Smooth muscle cell (in vitro differentiated cells): ENCODE data around the gene SWI5. TPM values are rescaled to one million over a fixed set of nuclear protein-coding genes. Genes with fewer than 3 reads are reported as not detected.
"Not testable (repeated sequence)": the region's sequence is repeated elsewhere in the genome, so short reads cannot be mapped to it uniquely, and the experiment has no call there.

Experiments used
- DNase-seq: peaks from one replicate; lab custom pipeline; 2025; ENCODE audit not compliant: unreplicated experiment; lab: John Stamatoyannopoulos, UW
- H2AFZ ChIP-seq: fragments of 200-600 bp; sonication (generic); 2 replicates; pipeline ENCODE4 v1.6.0; 2016; ENCODE audit warnings: antibody characterized with exemption, low read depth, mild to moderate bottlenecking
- H3F3A ChIP-seq: fragments of 200-600 bp; sonication (generic); 2 replicates; pipeline ENCODE4 v1.6.0; 2017; ENCODE audit warnings: antibody characterized with exemption, low read depth
- H3K27ac ChIP-seq: fragments of 200-600 bp; sonication (generic); 2 replicates; pipeline ENCODE4 v1.5.1; 2016; ENCODE audit warnings: low read depth, mild to moderate bottlenecking
- H3K27me3 ChIP-seq: fragments of 200-600 bp; sonication (generic); 2 replicates; pipeline ENCODE4 v1.6.1; 2016; ENCODE audit warnings: low read depth, mild to moderate bottlenecking
- H3K36me3 ChIP-seq: fragments of 200-600 bp; sonication (generic); 2 replicates; pipeline ENCODE4 v1.5.1; 2016; ENCODE audit warnings: low read depth
- H3K4me1 ChIP-seq: fragments of 200-600 bp; sonication (generic); 2 replicates; pipeline ENCODE4 v1.5.1; 2016; ENCODE audit warnings: low read depth
- H3K4me2 ChIP-seq: fragments of 200-600 bp; sonication (generic); 2 replicates; pipeline ENCODE4 v1.6.0; 2016; ENCODE audit warnings: mild to moderate bottlenecking
- H3K4me3 ChIP-seq: fragments of 200-600 bp; sonication (generic); 2 replicates; pipeline ENCODE4 v1.5.1; 2016; ENCODE audit warnings: mild to moderate bottlenecking
- H3K79me2 ChIP-seq: fragments of 200-600 bp; sonication (generic); 2 replicates; pipeline ENCODE4 v1.6.0; 2016; ENCODE audit warnings: low read depth, mild to moderate bottlenecking
- H3K9ac ChIP-seq: fragments of 200-600 bp; sonication (generic); 2 replicates; pipeline ENCODE4 v1.6.0; 2016; ENCODE audit warnings: low read depth
- H3K9me3 ChIP-seq: fragments of 200-600 bp; sonication (generic); replicated peaks from 2 replicates; pipeline ENCODE4 v1.5.1; 2016; ENCODE audit warnings: low read depth
- H4K20me1 ChIP-seq: fragments of 200-600 bp; sonication (generic); 2 replicates; pipeline ENCODE4 v1.6.0; 2016; ENCODE audit warnings: low read depth
- WGBS: methylation state at CpG from one replicate; pipeline ENCODE4 v1.1.7; 2016; ENCODE audit warnings: low lambda C conversion rate; 5-methylcytosine and 5-hydroxymethylcytosine counted together
- polyA plus RNA-seq: library from polyadenylated mRNA; unstranded; fragments of >200 nt; fragmentation: Nextera tagmentation; extraction: Ambion mirVana; gene quantifications from 2 replicates; pipeline ENCODE4 v1.2.1, GENCODE V29; 2016
- total RNA-seq: library from RNA; depleted of rRNA; stranded (reverse); fragments of >200 nt; gene quantifications from 2 replicates; pipeline ENCODE4 v1.2.3, GENCODE V29; 2014
- TF ChIP-seq, protein P1 (sequence below): fragments of 200-600 bp; sonication (generic); IDR thresholded peaks from 2 replicates; pipeline ENCODE4 v1.5.1; 2017; ENCODE audit warnings: borderline replicate concordance, mild to moderate bottlenecking, antibody characterized with exemption; ENCODE audit not compliant: insufficient read depth, poor library complexity, severe bottlenecking

Gene SWI5
- total and polyA plus RNA-seq, 2 experiments from 2014 or later: 47.1 to 77.2 TPM

DNA sequence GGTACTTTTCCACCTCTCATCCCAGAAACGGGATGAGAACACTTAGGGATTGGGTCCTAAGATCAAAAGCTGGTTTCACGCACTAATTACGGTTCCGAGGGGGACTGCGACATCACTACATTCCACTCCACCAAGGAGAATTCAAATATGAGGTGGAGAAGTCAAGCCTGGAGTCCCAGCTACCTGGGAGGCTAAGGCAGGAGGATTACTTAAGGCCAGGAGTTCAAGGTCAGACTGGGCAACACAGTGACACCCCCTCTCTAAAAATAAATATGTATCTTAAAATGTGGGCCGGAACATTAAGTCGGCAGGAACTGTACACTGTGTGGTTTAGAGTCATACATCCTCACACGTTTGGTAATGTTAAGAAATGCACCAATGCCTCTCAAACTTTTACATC is 1.8 kb upstream of the SWI5 start:
- Histone ChIP-seq H3K4me2 (peak overlapping the region; percentile 91), H3K27ac (peak overlapping the region; percentile 98), H2AFZ (no peak overlapping the region), H4K20me1 (peaks cover 54% of the 10 kb centered on the region), H3K4me3 (peak overlapping the region; percentile 96), H3K4me1 (peaks cover 11% of the 10 kb centered on the region), H3K79me2 (peaks cover 59% of the 10 kb centered on the region), H3F3A (no peaks in the 10 kb centered on the region), H3K27me3 (no peaks in the 10 kb centered on the region), H3K36me3 (peaks cover 11% of the 10 kb centered on the region), H3K9me3 (no peaks in the 10 kb centered on the region), H3K9ac (peak overlapping the region; percentile 100)
- TF ChIP-seq, protein P1, sequence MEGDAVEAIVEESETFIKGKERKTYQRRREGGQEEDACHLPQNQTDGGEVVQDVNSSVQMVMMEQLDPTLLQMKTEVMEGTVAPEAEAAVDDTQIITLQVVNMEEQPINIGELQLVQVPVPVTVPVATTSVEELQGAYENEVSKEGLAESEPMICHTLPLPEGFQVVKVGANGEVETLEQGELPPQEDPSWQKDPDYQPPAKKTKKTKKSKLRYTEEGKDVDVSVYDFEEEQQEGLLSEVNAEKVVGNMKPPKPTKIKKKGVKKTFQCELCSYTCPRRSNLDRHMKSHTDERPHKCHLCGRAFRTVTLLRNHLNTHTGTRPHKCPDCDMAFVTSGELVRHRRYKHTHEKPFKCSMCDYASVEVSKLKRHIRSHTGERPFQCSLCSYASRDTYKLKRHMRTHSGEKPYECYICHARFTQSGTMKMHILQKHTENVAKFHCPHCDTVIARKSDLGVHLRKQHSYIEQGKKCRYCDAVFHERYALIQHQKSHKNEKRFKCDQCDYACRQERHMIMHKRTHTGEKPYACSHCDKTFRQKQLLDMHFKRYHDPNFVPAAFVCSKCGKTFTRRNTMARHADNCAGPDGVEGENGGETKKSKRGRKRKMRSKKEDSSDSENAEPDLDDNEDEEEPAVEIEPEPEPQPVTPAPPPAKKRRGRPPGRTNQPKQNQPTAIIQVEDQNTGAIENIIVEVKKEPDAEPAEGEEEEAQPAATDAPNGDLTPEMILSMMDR: no peak
- WGBS: 78% methylated on average over 8 of the region's 8 CpGs
- no peak for DNase-seq

DNA sequence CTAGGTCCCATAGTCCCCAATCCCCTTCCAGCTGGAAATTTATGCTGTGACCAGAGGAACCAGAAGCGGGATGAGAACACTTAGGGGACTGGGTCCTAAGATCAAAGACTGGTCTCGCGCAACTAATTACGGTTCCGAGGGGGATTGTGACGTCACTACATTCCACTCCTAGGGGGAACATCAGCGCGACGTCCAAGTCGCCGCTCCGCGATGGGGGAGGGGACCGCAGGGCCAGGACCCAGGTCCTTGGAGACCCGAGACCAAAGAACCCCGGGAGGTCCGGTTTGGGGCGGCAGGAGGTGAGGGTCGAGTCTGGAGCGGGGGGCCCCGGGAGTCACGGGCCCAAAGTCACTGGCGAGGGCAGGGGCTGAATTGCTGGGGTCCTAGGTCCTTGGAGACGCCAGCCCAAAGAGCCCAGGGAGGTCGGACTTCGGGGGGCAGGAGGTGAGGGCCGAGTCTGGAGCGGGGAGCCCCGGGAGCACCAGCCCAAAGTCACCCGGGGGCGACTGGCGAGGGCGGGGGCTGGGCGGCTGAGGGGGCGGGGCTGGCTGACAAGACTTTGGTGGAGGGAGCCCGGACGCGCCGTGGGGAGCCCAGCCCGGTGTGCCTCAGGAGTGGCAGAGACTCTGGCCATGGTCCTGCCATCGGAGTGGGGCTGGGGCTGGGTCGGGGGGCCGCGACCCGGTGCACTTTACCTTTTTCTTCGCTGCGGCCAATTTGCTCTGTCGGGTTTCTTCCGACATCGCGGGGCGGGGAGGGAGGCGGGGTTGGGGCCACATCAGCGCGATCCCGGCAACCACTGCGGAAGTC is 673 bp upstream of the SWI5 start, which contains the start of gene GOLGA2:
Gene GOLGA2, minus strand, starts transcription at position 810 of the 810 bp plus-strand sequence. Its CDS starts 31 bp downstream, at position 779.
- Histone ChIP-seq H3K79me2 (peaks cover 59% of the 10 kb centered on the region), H3K27ac (peak within 1 kb of the TSS; percentile 98), H3K4me1 (peaks cover 11% of the 10 kb centered on the region), H3K4me3 (peak within 1 kb of the TSS; percentile 96), H2AFZ (peak within 1 kb of the TSS; percentile 41), H3K9ac (peak within 1 kb of the TSS; percentile 100), H3F3A (no peaks in the 10 kb centered on the region), H4K20me1 (peaks cover 44% of the 10 kb centered on the region), H3K9me3 (no peaks in the 10 kb centered on the region), H3K4me2 (peak within 1 kb of the TSS; percentile 92), H3K27me3 (no peaks in the 10 kb centered on the region), H3K36me3 (peaks cover 11% of the 10 kb centered on the region)
- under 1% methylated on average over 38 of the region's 57 CpGs for WGBS
- TF ChIP-seq, protein P1: no peak
- DNase-seq: peak; percentile 88

DNA sequence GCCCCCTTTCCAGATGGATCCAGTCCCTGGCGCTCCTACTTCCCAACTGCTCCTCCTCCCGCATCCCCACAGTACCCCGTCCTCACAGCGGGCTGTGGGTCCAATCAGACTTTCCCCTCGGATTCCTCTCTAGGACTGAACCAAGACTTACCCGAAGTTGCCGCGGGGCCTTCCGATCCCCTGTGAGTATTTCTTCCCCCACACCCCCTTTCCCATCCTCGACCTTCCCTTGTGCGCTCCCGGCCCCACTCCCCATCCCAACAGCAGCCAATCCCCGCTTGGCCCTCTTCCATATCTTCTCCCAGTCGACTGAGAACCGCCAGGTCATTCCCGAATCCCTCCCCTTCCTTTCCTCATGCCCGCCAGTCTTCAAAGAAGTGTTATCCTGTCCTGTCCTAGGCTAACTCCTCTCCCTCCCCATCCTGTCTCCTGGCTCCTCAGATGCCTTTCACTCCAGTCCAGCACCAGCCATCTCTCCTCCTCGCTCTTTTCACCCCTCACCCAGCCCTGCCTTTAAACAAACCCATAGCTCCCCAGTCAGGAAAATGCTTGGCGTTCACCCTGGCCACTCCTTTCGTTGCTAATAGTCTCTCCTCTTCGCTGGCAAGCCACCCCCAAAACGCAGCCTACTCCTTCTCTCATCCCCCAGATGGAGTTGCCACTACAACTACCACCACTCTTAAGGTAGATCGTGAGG is 646 bp downstream of the SWI5 start:
- 15% methylated on average over 19 of the region's 23 CpGs for WGBS
- TF ChIP-seq, protein P1: no peak
- H3K79me2 ChIP-seq: peaks cover 55% of the 10 kb centered on the region
- peak overlapping the region; percentile 41 for H3K27ac ChIP-seq
- peak overlapping the region; percentile 74 for H3K9ac ChIP-seq
- peaks cover 11% of the 10 kb centered on the region for H3K4me1 ChIP-seq
- H3F3A ChIP-seq: no peaks in the 10 kb centered on the region
- H3K9me3 ChIP-seq: no peaks in the 10 kb centered on the region
- H2AFZ ChIP-seq: peak overlapping the region; percentile 41
- H3K36me3 ChIP-seq: peaks cover 9% of the 10 kb centered on the region
- H3K4me2 ChIP-seq: peak overlapping the region; percentile 92
- H3K27me3 ChIP-seq: no peaks in the 10 kb centered on the region
- no peak for DNase-seq
- H4K20me1 ChIP-seq: peaks cover 30% of the 10 kb centered on the region
- H3K4me3 ChIP-seq: peak overlapping the region; percentile 96

DNA sequence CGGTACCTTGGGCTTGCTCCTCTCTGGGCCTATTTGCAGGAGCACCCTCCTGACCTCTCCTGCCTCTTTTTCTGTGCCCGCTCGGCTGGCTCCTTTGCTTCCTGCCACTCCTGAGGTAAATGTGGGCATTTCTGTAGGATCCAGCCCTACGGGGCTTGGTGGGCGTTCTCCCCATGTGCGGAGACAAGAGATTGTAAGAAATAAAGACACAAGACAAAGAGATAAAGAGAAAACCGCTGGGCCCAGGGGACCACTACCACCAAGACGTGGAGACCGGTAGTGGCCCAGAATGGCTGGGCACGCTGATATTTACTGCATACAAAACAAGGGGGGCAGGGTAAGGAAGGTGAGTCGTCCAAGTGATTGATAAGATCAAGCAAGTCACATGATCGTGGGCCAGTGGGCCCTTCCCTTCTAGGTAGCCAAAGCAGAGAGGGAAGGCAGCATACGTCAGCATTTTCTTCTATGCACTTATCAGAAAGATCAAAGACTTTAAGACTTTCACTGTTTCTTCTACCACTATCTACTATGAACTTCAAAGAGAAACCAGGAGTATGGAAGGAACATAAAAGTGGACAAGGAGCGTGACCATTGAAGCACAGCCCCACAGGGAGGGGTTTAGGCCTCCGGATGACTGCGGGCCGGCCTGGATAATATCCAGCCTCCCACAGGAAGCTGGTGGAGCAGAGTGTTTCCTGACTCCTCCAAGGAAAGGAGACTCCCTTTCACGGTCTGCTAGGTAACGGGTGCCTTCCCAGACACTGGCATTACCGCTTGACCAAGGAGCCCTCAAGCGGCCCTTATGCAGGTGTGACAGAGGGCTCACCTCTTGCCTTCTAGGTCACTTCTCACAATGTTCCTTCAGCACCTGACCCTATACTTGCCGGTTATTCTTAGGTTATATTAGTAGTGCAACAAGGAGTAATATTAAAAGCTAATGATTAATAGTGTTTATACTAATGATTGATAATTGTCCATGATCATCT is 3.3 kb downstream of the SWI5 start:
- not testable (repeated sequence) for H3K4me1 ChIP-seq, H3K27me3 ChIP-seq, H4K20me1 ChIP-seq, H3K4me2 ChIP-seq, H2AFZ ChIP-seq, H3K9ac ChIP-seq, H3F3A ChIP-seq, DNase-seq, H3K4me3 ChIP-seq, H3K9me3 ChIP-seq, H3K27ac ChIP-seq, H3K36me3 ChIP-seq
- WGBS: 74% methylated on average over 22 of the region's 22 CpGs
- peaks cover 28% of the 10 kb centered on the region for H3K79me2 ChIP-seq
